ENCODE measurements around the gene BRWD1. TPM values are rescaled to one million over a fixed set of nuclear protein-coding genes. Genes with fewer than 3 reads are reported as not detected.

The BRWD1 gene
- total and polyA plus RNA-seq, 2 of the 13 experiments (the other 11 are each of a cell fraction or from before 2014, with no cell fraction given): 13.9 to 28.0 TPM

DNA sequence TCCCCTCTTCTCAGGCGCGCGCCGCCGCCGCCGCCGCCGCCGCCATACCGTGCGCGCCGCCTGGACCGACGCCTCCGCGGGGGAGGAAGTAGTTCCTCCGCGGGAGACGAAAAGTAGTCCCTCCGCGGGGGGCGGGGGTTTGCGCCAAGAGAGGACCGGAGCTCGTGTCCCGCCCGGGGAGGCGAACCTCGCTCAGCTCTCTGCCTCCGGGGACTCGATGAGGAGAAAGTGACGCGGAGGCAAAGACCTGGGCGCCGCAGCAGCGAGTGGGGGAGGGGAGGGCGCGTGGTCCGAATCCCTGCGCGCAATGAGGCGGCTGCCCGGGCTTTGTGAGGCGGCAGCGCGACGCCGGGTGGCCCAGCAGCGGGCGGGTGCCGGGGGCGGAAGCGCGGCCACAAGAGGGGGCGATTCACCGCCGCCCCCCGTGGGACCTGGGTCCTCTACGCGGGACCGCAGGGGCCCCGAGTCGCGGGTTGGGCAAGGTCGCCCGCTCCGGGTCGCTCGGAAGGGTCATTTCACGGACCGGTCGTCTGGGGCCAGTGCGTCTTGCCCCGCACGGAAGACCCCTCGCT is at the start of gene BRWD1 (continued):
- TF ChIP-seq ZNF569 (CRISPR knock-in tag; IDR thresholded peaks at IDR 0.05; ENCODE audit: borderline replicate concordance) (no peak), SMAD9 (CRISPR knock-in tag; IDR thresholded peaks at IDR 0.05) (no peak), HMGA1 (CRISPR knock-in tag; conservative IDR thresholded peaks at IDR 0.05) (no peak), ZNF687 (CRISPR knock-in tag; IDR thresholded peaks at IDR 0.05) (peak; percentile 91), SNAPC2 (CRISPR knock-in tag; IDR thresholded peaks at IDR 0.05) (no peak), ZNF879 (CRISPR knock-in tag; IDR thresholded peaks at IDR 0.05) (peak; percentile 90; the same call in 1 of the 2 replicates), ZNF441 (CRISPR knock-in tag; IDR thresholded peaks at IDR 0.05; ENCODE audit: borderline replicate concordance) (peak; percentile 86; the same call in 1 of the 2 replicates), CEBPG (CRISPR knock-in tag; IDR thresholded peaks at IDR 0.05) (no peak), KAT2B (IDR thresholded peaks at IDR 0.05; ENCODE audit: borderline replicate concordance, low read depth, low read length) (no peak), NAIF1 (CRISPR knock-in tag; IDR thresholded peaks at IDR 0.05; ENCODE audit: borderline replicate concordance) (peak; percentile 84; the same call in 1 of the 2 replicates), ZNF572 (CRISPR knock-in tag; IDR thresholded peaks at IDR 0.05) (no peak), ZNF12 (CRISPR knock-in tag; IDR thresholded peaks at IDR 0.05) (no peak), PAX8 (CRISPR knock-in tag; IDR thresholded peaks at IDR 0.05; ENCODE audit: borderline replicate concordance) (no peak), SMAD3 (CRISPR knock-in tag; IDR thresholded peaks at IDR 0.05) (peak; percentile 52; the same call in 1 of the 2 replicates), ELF4 (CRISPR knock-in tag; IDR thresholded peaks at IDR 0.05; ENCODE audit: borderline replicate concordance) (peak; percentile 33; the same call in 1 of the 2 replicates), ZNF883 (CRISPR knock-in tag; IDR thresholded peaks at IDR 0.05; ENCODE audit: not compliant biosample characterization) (no peak), ZBTB39 (CRISPR knock-in tag; IDR thresholded peaks at IDR 0.05) (peak; percentile 85), NR3C1 (CRISPR knock-in tag; IDR thresholded peaks at IDR 0.05) (no peak), ZNF460 (CRISPR knock-in tag; IDR thresholded peaks at IDR 0.05; ENCODE audit: borderline replicate concordance) (no peak; the same call in 1 of the 2 replicates), FOXK2 (IDR thresholded peaks at IDR 0.05) (no peak), CAMTA2 (CRISPR knock-in tag; IDR thresholded peaks at IDR 0.05; ENCODE audit: borderline replicate concordance) (no peak)
- TF ChIP-seq, protein P1, sequence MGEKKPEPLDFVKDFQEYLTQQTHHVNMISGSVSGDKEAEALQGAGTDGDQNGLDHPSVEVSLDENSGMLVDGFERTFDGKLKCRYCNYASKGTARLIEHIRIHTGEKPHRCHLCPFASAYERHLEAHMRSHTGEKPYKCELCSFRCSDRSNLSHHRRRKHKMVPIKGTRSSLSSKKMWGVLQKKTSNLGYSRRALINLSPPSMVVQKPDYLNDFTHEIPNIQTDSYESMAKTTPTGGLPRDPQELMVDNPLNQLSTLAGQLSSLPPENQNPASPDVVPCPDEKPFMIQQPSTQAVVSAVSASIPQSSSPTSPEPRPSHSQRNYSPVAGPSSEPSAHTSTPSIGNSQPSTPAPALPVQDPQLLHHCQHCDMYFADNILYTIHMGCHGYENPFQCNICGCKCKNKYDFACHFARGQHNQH (CRISPR knock-in tag; IDR thresholded peaks at IDR 0.05): peak; percentile 55; the same call in 1 of the 2 replicates
- TF ChIP-seq, protein P2, sequence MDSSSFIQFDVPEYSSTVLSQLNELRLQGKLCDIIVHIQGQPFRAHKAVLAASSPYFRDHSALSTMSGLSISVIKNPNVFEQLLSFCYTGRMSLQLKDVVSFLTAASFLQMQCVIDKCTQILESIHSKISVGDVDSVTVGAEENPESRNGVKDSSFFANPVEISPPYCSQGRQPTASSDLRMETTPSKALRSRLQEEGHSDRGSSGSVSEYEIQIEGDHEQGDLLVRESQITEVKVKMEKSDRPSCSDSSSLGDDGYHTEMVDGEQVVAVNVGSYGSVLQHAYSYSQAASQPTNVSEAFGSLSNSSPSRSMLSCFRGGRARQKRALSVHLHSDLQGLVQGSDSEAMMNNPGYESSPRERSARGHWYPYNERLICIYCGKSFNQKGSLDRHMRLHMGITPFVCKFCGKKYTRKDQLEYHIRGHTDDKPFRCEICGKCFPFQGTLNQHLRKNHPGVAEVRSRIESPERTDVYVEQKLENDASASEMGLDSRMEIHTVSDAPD (CRISPR knock-in tag; IDR thresholded peaks at IDR 0.05): peak; percentile 59; the same call in 1 of the 2 replicates
